GM23338 (cell line): ENCODE data around the gene IRF1. TPM values are rescaled to one million over a fixed set of nuclear protein-coding genes. Genes with fewer than 3 reads are reported as not detected.

Experiments
- ATAC-seq: fragments of 200-7000 bp; cut with Tn5 transposase; 3 replicates; pipeline ENCODE4 v1.9.1; 2020
- DNase-seq: peaks from one replicate; pipeline ENCODE4 v3.0.0-alpha.2; 2015; ENCODE audit warnings: low spot score
- H2AFZ ChIP-seq: fragments of 200-600 bp; sonication (generic); 2 replicates; pipeline ENCODE4 v1.8.0; 2016; ENCODE audit warnings: antibody characterized with exemption, mild to moderate bottlenecking, moderate library complexity
- H3F3A ChIP-seq: fragments of 200-600 bp; sonication (generic); replicated peaks from 2 replicates; pipeline ENCODE4 v1.8.0; 2017; ENCODE audit warnings: antibody characterized with exemption, mixed run types, low read depth
- H3K27ac ChIP-seq: fragments of 200-600 bp; sonication (generic); 2 replicates; pipeline ENCODE4 v1.6.1; 2016; ENCODE audit warnings: low read depth
- H3K27me3 ChIP-seq: fragments of 200-600 bp; sonication (generic); 2 replicates; pipeline ENCODE4 v1.8.0; 2016; ENCODE audit warnings: mild to moderate bottlenecking, mixed run types, moderate library complexity; ENCODE audit not compliant: insufficient read depth
- H3K36me3 ChIP-seq: fragments of 200-600 bp; sonication (generic); 2 replicates; pipeline ENCODE4 v1.8.0; 2016; ENCODE audit warnings: mild to moderate bottlenecking; ENCODE audit not compliant: insufficient read depth
- H3K4me1 ChIP-seq: fragments of 200-600 bp; sonication (generic); 2 replicates; pipeline ENCODE4 v1.8.0; 2016; ENCODE audit warnings: mild to moderate bottlenecking, moderate library complexity; ENCODE audit not compliant: insufficient read depth
- H3K4me2 ChIP-seq: fragments of 200-600 bp; sonication (generic); 2 replicates; pipeline ENCODE4 v1.7.1; 2017; ENCODE audit warnings: mixed run types
- H3K4me3 ChIP-seq: fragments of 200-600 bp; sonication (generic); 2 replicates; pipeline ENCODE4 v1.6.1; 2016; ENCODE audit warnings: mixed run types
- H3K79me2 ChIP-seq: fragments of 200-600 bp; sonication (generic); replicated peaks from 2 replicates; pipeline ENCODE4 v1.8.0; 2017; ENCODE audit warnings: mild to moderate bottlenecking; ENCODE audit not compliant: insufficient read depth
- H3K9me2 ChIP-seq: fragments of 200-600 bp; sonication (generic); 2 replicates; pipeline ENCODE4 v1.8.0; 2017; ENCODE audit not compliant: insufficient read depth
- H4K20me1 ChIP-seq: fragments of 200-600 bp; sonication (generic); replicated peaks from 2 replicates; pipeline ENCODE4 v1.8.0; 2017; ENCODE audit warnings: mild to moderate bottlenecking; ENCODE audit not compliant: insufficient read depth
- H3K27ac Mint-ChIP-seq: 2 replicates; pipeline ENCODE4 v1.8.0; 2020; ENCODE audit warnings: inconsistent platforms, mild to moderate bottlenecking, moderate library complexity, mixed read lengths
- H3K27me3 Mint-ChIP-seq: 3 replicates; pipeline ENCODE4 v1.8.0; 2022; ENCODE audit warnings: low read depth, mild to moderate bottlenecking, moderate library complexity, mixed read lengths, inconsistent platforms; ENCODE audit not compliant: insufficient read depth, poor library complexity
- H3K36me3 Mint-ChIP-seq: 3 replicates; pipeline ENCODE4 v1.8.0; 2021; ENCODE audit warnings: low read depth, mild to moderate bottlenecking, inconsistent platforms, moderate library complexity, mixed read lengths
- H3K4me1 Mint-ChIP-seq: 3 replicates; pipeline ENCODE4 v1.8.0; 2020; ENCODE audit warnings: mild to moderate bottlenecking, inconsistent platforms, mixed read lengths
- H3K4me3 Mint-ChIP-seq: 3 replicates; pipeline ENCODE4 v1.8.0; 2021; ENCODE audit warnings: moderate library complexity, mild to moderate bottlenecking, inconsistent platforms, mixed read lengths
- H3K9me3 Mint-ChIP-seq: 3 replicates; pipeline ENCODE4 v1.8.0; 2020; ENCODE audit warnings: moderate library complexity, mild to moderate bottlenecking, inconsistent platforms, mixed read lengths
- CREB1 ChIP-seq: fragments of 250-450 bp; sonication (Bioruptor Pico); IDR thresholded peaks from 2 replicates; pipeline ENCODE4 v1.5.0; 2020; ENCODE audit warnings: low read depth, mild to moderate bottlenecking, moderate library complexity
- CTCF ChIP-seq, 2 experiments: fragments of 200-600 bp in 1 of 2; sonication (generic) in 1 of 2; conservative IDR thresholded peaks; 2 replicates each; pipeline versions ENCODE4 v1.5.1 to v1.6.1; 2016 to 2017; ENCODE audit warnings: antibody characterized with exemption in 2 of 2, low read depth in 2 of 2, mild to moderate bottlenecking in 2 of 2, moderate library complexity in 1 of 2
- EZH2 ChIP-seq: fragments of 200-600 bp; sonication (generic); IDR thresholded peaks from one replicate; pipeline ENCODE4 v1.8.0; 2017; ENCODE audit warnings: antibody characterized with exemption, mild to moderate bottlenecking, low read depth; ENCODE audit not compliant: unreplicated experiment
- EZH2phosphoT487 ChIP-seq: fragments of 200-600 bp; sonication (generic); IDR thresholded peaks from one replicate; pipeline ENCODE4 v1.8.1; 2018; ENCODE audit warnings: antibody characterized with exemption; ENCODE audit not compliant: unreplicated experiment
- JUNB ChIP-seq: IDR thresholded peaks from one replicate; pipeline ENCODE4 v1.6.1; 2016; ENCODE audit warnings: antibody characterized with exemption; ENCODE audit not compliant: unreplicated experiment
- NANOG ChIP-seq: IDR thresholded peaks from 2 replicates; pipeline ENCODE4 v1.6.1; 2016; ENCODE audit warnings: antibody characterized with exemption, borderline replicate concordance
- POLR2AphosphoS5 ChIP-seq: IDR thresholded peaks from 2 replicates; pipeline ENCODE4 v1.6.1; 2016; ENCODE audit warnings: antibody characterized with exemption, low read depth
- REST ChIP-seq: IDR thresholded peaks from one replicate; pipeline ENCODE4 v1.6.1; 2018; ENCODE audit warnings: antibody characterized with exemption; ENCODE audit not compliant: unreplicated experiment
- STAT1 ChIP-seq: IDR thresholded peaks from one replicate; pipeline ENCODE4 v1.6.1; 2016; ENCODE audit warnings: antibody characterized with exemption; ENCODE audit not compliant: unreplicated experiment
- ZNF114 ChIP-seq: fragments of 250-450 bp; sonication (Bioruptor Pico); IDR thresholded peaks from 2 replicates; pipeline ENCODE4 v1.5.0; 2020; ENCODE audit warnings: mild to moderate bottlenecking, moderate library complexity
- ZNF331 ChIP-seq: fragments of 250-450 bp; sonication (Bioruptor Pico); IDR thresholded peaks from 2 replicates; pipeline ENCODE4 v1.5.0; 2020; ENCODE audit warnings: low read depth, mild to moderate bottlenecking, moderate library complexity
- polyA plus RNA-seq: library from polyadenylated mRNA; unstranded; fragments of >200 nt; fragmentation: Nextera tagmentation; extraction: Ambion mirVana; gene quantifications from 2 replicates; pipeline ENCODE4 v1.2.1, GENCODE V29; 2016
- total RNA-seq: library from RNA; depleted of rRNA; stranded (reverse); fragments of >200 nt; shearing (Covaris generic); gene quantifications from 2 replicates; pipeline ENCODE4 v1.2.3, GENCODE V29; 2014

Gene IRF1
- total and polyA plus RNA-seq, 2 experiments from 2014 or later: 6.9 to 8.6 TPM

- no peak for ATAC-seq
- Histone ChIP-seq H3F3A (no peaks in the 10 kb centered on the region), H3K79me2 (no peaks in the 10 kb centered on the region), H3K4me2 (no peak overlapping the region), H3K36me3 (no peaks in the 10 kb centered on the region), H3K4me3 (no peak overlapping the region), H4K20me1 (no peaks in the 10 kb centered on the region), H3K4me1 (peaks cover 17% of the 10 kb centered on the region), H3K27ac (no peak overlapping the region), H3K27me3 (no peaks in the 10 kb centered on the region), H2AFZ (no peak overlapping the region), H3K9me2 (no peaks in the 10 kb centered on the region)
- H3K9me3 Mint-ChIP-seq: no peaks in the 10 kb centered on the region; the same call in 2 of the 3 replicates
- TF ChIP-seq ZNF331 (CRISPR knock-in tag): no peak
- TF ChIP-seq POLR2AphosphoS5: no peak
- TF ChIP-seq ZNF114 (CRISPR knock-in tag): no peak
- no peak for TF ChIP-seq JUNB
- TF ChIP-seq CTCF (conservative IDR thresholded peaks at IDR 0.05; ENCODE audit: low read depth in 2 of 2): no peak
- peaks cover 28% of the 10 kb centered on the region for H3K4me1 Mint-ChIP-seq
- no peaks in the 10 kb centered on the region; the same call in 2 of the 3 replicates for H3K36me3 Mint-ChIP-seq
- DNase-seq: no peak
- no peak overlapping the region for H3K27ac Mint-ChIP-seq
- H3K4me3 Mint-ChIP-seq: no peak overlapping the region
- H3K27me3 Mint-ChIP-seq: peaks cover 5% of the 10 kb centered on the region
Measured at GRCh38 chr5:132458651-132459030, 31.9 kb downstream of the IRF1 start.

GRCh38 chr5:132458226-132458560, 32.4 kb downstream of the IRF1 start:
- peaks cover 24% of the 10 kb centered on the region for H3K4me1 Mint-ChIP-seq
- ATAC-seq: no peak

More at GRCh38 chr5:132458226-132458560, 32.4 kb downstream of the IRF1 start:
- Histone ChIP-seq H3F3A (no peaks in the 10 kb centered on the region), H4K20me1 (no peaks in the 10 kb centered on the region), H3K4me3 (no peak overlapping the region), H3K4me2 (no peak overlapping the region), H3K27me3 (no peaks in the 10 kb centered on the region), H3K9me2 (no peaks in the 10 kb centered on the region), H2AFZ (no peak overlapping the region), H3K27ac (no peak overlapping the region), H3K36me3 (no peaks in the 10 kb centered on the region), H3K4me1 (peaks cover 17% of the 10 kb centered on the region), H3K79me2 (no peaks in the 10 kb centered on the region)
- Mint-ChIP-seq H3K9me3 (no peaks in the 10 kb centered on the region; the same call in 2 of the 3 replicates), H3K4me3 (no peak overlapping the region), H3K36me3 (no peaks in the 10 kb centered on the region; the same call in 2 of the 3 replicates), H3K27ac (no peak overlapping the region), H3K27me3 (peaks cover 4% of the 10 kb centered on the region)
- TF ChIP-seq NANOG: no peak
- TF ChIP-seq JUNB: no peak
- no peak for TF ChIP-seq STAT1
- TF ChIP-seq CTCF (conservative IDR thresholded peaks at IDR 0.05; ENCODE audit: low read depth in 2 of 2): no peak
- no peak for TF ChIP-seq EZH2
- TF ChIP-seq CREB1 (CRISPR knock-in tag): no peak
- TF ChIP-seq EZH2phosphoT487: no peak
- TF ChIP-seq REST: no peak
- no peak for TF ChIP-seq ZNF331 (CRISPR knock-in tag)
- TF ChIP-seq POLR2AphosphoS5: no peak
- no peak for DNase-seq
